Activated naive CD8-positive, alpha-beta T cell treated with anti-CD3 and anti-CD28 coated beads, Interleukin-2, amount 50 U/mL, for 16 hours (primary cell): ENCODE results near the gene MYPN.
"Not testable (repeated sequence)": the region's sequence is repeated elsewhere in the genome, so short reads cannot be mapped to it uniquely, and the experiment has no call there.

Experiments
- DNase-seq: peaks from one replicate; pipeline ENCODE4 v3.0.0-alpha.2; 2020; ENCODE audit warnings: low read depth, low spot score

Gene MYPN

DNA sequence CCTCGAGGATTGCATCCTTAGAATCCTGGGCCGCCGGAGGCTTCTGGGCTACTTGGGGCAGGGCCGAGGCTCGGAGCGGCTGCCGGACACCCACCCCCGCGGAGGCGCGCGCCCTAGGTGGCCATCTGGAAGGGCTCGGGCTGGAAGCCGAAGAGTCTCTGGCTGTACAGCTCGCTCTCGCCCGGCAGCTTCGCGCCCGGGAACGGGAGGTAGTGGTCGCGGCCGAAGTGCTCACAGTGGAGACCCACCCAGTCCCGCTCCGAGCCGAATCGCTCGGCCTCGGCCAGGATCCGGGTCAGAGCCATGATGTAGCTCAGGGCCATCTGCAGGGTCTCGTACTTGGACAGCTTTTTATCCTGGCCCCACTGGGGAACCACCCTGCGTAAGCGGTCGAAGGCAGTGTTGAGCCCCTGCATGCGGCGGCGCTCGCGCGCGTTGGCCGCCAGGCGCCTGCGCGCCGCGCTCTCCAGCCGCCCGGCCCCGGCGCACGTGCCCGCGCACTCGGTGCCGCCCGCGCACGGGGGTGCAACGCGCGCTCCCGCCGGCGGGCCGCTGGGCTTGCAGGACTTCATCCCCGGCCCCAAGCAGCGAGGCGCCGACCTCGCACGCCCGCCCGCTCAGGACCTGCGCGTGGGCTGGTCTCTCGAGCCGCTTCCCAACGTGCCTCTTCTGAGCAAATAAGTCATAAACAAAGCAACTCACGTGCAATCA is 122.0 kb downstream of the MYPN start:
- DNase-seq = no peak

DNA sequence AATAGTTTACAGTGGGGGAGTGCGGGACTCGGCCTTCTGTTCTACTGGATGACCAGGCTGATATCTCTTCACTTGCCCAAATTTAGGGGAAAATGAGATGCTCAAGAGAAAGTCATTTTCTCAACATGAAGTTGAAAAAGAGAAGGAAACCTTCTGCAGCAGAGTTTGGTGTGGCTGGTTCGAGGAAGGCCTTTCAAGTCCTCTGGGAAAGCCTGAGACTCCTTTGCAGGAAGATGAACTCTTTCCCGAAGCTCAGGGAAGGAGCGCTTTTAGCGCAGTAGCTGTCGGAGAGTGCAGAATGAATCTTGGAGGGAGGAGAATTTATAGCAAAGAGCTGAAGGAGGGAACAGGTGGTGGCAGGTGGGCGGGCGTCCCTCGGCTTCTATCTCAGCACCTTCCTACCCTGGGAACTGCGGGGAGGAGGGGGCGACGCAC is 122.5 kb downstream of the MYPN start, which contains the start of gene ATOH7:
Gene ATOH7 (minus strand): TSS at position 297 of the 435 bp plus-strand sequence. CDS start 436 bp downstream, outside the sequence.
- no peak for DNase-seq

DNA sequence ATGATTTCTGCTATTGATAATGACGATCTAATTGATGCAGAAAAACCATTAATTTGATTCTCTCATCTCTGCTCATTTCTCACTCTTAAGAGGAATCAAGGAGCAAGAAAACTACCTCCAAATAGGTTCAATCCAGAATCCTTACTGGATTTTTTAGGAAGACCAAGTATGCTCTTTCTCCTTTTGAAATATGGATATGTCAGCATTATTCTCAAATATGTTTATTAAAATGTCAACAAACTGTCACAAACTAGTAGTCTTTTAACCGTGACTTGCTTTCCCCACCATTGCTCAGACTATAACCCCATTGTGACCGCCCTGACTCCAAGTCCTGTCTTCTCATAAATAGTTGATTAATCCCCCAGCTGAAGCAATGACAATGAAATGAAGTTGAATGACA is 123.8 kb downstream of the MYPN start:
- no peak for DNase-seq

DNA sequence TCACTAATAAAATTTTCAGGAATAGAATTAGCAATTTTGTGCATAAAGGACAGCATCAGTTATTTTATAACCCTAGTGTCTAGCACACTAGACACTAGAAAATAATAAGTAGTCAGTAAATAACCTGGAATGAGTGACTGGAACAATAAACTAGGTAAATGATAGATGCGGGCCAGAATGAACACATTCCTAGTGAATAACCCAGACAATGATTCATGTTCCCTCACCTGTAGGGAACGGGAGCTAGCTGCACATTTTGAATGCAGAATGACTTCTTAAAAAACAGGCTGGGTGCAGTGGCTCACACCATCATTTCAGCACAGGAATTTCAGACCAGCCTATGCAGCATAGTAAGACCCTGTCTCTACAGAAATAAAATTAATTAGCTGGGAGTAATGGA is 125.8 kb downstream of the MYPN start:
- DNase-seq = no peak

DNA sequence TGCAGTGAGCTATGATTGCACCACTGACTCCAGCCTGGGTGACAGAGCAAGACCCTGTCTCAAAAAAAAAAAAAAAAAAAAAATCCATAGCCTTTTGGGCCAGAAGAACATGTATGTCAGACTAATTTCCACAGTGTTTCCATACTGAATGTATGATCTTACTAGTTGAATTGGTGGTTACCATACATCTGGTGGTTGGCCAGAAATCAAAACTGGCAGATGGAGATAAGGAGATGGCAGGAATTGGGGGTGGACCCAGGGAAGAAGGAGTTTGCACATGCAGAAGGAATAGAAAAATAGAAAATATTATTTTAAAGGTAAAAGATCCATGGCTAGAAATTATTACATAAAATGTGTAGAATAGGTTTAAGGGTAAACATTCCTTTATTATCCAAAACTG is 126.3 kb downstream of the MYPN start:
- DNase-seq = no peak

DNA sequence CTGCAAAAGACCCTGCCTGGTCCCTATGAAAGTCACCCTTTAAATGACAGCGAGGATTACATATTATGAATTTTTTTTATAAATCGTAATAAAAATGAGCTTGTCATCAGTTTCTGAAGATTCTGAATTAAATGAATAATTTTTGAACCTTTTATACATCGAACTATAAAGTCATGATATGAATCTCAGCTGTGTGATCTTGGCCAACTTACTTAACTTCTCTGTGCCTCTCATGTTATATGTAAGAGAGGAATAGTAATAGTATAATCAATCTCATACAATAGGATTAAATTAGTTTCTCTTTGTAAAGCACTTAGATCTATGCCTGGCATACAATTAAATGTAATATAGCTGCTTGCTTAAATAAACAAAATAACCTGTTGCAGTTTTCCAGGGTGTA is 127.9 kb downstream of the MYPN start:
- DNase-seq = no peak

DNA sequence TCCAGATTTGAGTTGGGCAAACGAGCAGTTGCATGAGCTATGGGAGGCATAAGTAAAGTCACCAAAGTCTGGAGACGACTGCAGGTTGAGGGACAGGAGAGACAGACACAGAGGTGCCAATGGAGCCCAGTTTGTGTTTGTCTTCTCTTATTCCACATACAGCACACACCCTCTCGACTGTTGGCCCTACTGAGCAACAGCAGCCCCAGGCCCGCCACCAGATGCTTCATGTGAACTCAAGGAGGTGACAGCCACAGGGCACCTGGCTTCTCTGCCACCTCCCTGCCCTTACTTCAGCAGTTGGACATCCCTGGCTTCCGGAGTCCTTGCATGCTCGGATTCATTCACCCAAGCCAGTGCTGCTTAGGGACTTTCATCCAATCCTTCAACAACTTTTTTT is 129.1 kb downstream of the MYPN start:
- no peak for DNase-seq

DNA sequence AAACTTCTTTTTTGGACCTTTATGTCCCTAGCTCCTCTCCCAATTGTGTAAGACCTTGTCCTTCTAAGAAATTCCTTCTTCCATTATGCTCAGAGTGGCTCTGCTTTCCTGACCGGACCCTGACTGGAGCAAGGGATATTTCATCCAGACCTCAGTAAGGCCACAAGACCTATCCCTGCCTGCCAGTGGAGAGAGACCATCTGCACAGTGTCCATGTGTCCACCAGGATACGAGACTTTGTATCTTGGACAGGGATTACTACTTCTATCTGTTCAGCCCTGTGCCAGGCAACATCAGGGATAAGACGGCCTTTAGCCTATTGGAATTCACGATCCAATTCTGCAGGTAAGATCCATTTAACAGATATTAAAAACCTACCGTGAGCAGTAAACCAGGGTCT is 129.8 kb downstream of the MYPN start:
- DNase-seq = no peak

DNA sequence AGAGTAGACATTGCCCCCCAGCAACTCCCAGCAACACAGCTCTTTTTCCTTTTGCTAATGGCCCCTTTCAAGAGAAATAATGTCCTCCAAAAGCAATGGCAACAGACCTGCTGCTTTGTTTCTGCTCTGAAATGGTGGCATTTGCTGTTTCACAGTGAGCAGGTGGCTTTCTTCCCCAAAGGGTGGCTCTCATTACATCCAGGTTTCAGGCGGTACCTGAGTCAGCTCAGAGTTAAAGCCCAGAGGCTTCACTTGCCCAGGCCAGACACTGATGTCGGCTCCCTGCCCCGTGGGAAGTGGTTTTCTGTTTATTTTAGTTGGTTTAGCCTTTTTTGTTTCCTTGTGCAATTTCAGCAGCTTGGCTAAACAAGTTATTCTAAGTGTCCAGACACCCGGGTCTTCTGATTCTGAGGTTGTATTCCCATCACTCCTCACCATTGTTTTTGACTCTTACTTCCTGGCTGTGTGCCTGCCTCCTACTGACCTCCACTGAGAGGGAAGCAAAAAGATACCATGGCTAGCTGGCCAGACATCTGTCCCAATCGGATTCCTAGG is 130.4 kb downstream of the MYPN start:
- no peak for DNase-seq

DNA sequence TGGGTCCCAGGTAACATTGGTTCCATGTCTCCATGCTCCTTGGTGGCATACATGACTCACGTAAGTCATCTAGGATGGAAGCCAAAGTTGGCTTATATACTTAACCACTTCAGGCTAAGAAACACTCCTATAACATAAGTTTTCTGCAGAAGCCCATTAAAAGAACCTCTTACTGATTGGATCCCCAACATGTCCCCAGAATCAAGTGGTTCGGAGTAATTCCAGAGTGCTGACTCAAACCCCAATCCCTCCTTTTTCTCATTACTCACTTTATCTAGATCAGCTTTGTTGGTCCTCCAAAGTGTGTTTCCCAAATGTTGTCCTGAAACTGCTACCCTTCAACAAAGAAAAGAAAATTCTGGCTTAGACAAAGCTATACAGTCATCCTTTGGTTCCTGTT is 132.8 kb downstream of the MYPN start:
- DNase-seq = no peak

DNA sequence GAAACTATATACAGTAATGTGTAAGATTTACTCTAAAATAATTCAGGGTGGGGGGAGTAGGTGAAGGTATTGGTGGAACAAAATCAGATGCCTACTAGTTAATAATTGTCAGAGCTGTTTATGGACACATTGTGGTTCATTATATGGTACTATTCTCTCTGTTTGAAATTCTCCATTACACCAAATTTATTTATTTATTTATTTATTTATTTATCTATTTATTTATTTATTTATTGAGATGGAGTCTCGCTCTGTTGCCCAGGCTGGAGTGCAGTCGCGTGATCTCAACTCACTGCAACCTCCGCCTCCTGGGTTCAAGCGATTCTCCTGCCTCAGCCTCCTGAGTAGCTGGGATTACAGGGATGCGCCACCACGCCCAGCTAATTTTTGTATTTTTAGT is 137.1 kb downstream of the MYPN start:
- DNase-seq = not testable (repeated sequence)

DNA sequence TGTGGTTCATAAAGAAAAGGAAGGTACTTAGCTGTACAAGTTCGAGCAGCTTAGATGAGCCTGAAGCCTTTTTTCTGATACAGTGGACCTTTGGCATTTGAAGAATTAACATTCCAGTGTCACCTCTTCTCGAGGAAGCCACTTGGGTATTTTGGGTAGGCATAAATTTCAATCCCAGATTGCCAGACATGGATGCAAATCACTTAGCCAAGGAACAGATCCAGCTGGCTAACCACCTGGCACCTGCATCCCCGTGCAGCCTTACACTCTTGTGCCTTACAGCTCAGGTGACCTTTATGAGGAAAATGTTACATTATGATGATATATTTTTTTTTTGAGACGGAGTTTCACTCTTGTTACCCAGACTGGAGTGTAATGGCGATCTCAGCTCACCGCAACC is 138.6 kb downstream of the MYPN start:
- no peak for DNase-seq

DNA sequence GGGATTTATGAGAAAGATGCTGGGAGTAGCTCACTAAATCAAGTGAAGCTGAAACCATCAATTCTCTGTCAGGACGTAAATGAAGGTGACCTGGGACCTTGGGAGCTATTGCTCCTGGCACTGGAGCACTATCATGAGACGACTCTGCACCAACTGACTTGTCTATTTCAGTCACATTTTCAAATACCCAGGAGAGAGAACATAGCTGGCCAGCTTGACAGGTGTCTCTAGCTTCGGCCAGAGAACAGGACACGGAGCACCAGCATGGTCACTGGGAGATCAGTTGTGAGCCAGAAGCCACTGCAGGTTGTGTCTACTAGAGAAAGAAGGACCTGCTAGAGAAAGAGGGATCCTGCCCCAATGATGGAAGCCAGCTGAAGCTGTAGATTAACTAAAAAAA is 140.0 kb downstream of the MYPN start:
- no peak for DNase-seq

DNA sequence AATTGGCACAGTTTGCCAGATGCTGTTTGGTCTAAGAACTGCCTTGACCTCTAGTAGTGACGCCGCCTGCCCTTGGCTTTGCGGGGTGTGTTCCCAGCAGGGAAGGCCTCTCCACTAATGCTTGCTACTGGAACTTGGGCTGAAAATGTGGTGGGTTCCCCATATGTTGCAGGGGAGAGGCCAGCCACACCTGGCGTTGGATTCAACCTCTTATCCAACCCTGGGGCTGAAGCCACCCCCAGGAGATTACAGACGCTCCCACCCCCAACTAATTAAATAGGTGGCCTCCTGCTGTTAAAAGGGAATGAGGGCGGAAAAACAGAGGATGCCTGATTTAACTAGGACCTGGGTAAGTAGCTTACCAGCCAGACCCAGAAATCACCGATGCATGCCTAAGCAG is 141.9 kb downstream of the MYPN start:
- DNase-seq = no peak

DNA sequence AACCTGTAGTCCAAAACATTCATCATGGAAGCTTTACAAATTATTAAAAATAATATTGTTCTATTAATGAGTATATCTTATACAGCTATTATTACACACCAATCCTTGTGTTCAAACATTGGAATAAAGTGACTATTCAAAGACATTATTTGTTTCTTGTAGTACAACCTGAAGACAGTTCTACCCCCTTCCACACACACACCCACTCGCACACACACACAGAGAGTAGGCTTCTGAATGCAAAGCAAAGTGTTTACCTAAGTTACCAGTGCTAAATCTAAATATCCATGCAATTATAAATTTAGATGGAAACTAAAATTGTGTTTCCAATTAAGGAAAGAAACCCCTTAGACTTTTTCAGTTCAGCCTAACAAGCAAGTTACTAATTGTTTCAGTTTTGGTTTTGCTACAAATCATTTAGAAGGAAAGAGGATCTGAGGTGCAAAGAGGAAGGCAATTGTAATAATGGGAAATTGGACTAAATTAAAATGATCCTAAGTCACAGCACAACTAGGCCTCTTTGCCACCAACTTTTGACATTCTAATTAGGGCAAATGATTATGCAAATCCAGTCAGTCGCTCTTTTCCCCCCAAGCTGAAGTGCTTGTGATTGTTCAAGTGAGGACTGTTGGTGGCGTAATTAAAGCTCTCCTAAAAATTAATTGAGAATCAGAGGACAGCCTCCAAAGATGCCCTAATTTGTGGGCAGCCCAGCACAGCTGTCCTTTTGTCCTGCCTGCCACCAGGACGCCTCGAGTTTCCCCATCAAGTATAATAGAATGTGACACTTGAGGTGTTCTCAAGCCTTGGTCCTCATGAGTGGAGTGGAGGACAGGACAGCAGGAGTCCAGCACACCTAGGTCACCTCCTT is 142.6 kb downstream of the MYPN start:
- DNase-seq = no peak

DNA sequence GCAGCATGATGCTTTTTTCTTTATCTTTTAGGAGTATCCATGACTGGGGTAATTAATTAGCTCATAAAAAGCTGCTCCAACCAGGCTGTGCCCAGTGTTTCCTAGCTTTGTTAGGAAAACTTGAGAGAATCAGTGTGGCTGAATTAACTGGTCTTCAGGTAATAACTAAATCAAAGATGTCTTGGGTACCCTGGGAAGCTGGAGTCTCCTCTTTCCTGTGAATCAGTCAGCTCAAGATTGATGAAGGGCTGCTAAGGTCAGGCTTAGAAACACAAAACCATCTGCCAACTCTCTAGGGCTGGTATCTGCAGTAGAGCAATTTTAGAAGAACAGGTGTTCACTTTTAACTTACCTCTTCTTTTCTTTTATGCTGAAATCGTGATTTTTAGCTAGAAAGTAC is 144.1 kb downstream of the MYPN start:
- DNase-seq = no peak

DNA sequence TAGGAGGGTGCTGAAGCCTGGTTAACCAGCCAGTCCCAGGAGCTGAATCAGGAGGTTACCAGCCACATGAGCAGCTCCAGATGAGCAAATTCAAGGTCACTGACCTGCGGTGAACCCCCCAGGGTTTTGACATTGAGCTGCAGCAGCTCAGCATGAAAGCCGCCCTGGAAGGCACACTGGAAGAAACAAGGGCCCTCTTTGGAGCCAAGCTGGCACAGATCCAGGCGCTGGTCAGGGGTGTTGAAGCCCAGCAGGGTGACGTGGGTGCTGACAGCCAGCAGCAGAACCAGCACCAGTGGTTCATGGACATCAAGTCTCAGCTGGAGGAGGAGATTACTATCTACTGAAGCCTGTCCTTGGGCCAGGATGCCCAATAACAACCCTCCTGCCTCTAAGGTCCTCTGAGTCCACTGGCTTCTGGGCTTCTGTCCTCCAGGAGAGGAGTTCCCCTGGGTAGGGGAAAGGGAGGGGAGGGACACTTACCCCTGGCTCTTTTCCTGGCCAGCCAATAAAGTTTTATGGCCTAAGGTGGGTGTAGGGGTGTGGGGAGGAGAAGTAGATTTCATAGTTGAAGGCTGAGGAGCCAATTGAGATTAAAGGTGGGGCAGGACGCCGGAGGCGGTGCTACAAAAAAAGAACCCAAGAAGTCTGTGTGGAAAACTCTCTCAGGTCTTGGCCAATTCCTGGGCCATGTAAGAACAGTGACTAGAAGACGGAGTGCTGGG is 152.0 kb downstream of the MYPN start:
- no peak for DNase-seq
